ENCODE data around the gene CACNG8. TPM values are rescaled to one million over a fixed set of nuclear protein-coding genes. Genes with fewer than 3 reads are reported as not detected.

CACNG8 gene
- total RNA-seq, 4 donors from 2014 or later = not detected

GRCh38 chr19:54011507-54012211 lies 48.9 kb downstream of the CACNG8 start:
- H3K4me3 ChIP-seq = no peak overlapping the region
- H3K4me1 ChIP-seq = no peaks in the 10 kb centered on the region
- DNase-seq = no peak
- H3K9me3 ChIP-seq = no peaks in the 10 kb centered on the region
- H3K27me3 ChIP-seq = peaks cover 39% of the 10 kb centered on the region
- no peak for TF ChIP-seq POLR2AphosphoS5 (IDR thresholded peaks at IDR 0.05)
- no peak for TF ChIP-seq POLR2A (IDR thresholded peaks at IDR 0.05)
- TF ChIP-seq EP300 (IDR thresholded peaks at IDR 0.05; ENCODE audit: low read depth) = no peak
- TF ChIP-seq CTCF (IDR thresholded peaks at IDR 0.05) = no peak
- in situ Hi-C loops (cut with MboI; ENCODE audit: low pct_ligation_motif_present in 1 of 4, low pct_unique_long_range_greater_than_20kb in 1 of 4, low sequenced_read_pairs in 3 of 4) = no loop called here
- H3K27ac ChIP-seq = no peak overlapping the region
- 49 to 52% methylated on average over 12 to 36 of the region's 36 CpGs for WGBS, 2 donors (ENCODE audit: low coverage in 1 of 2)
- no peaks in the 10 kb centered on the region for H3K36me3 ChIP-seq
- intact Hi-C loops (cut with DNase I; ENCODE audit: low total_unique reads) = loop anchor here (5.0 kb wide), 1 partner anchor 1506 kb away; no protein-coding TSS in a partner anchor

- no peaks in the 10 kb centered on the region for H3K9me3 ChIP-seq
- no peak overlapping the region for H3K4me3 ChIP-seq
- DNase-seq = no peak
- no peak for TF ChIP-seq CTCF (IDR thresholded peaks at IDR 0.05)
- no peak for TF ChIP-seq POLR2A (IDR thresholded peaks at IDR 0.05)
- TF ChIP-seq POLR2AphosphoS5 (IDR thresholded peaks at IDR 0.05) = no peak
- TF ChIP-seq EP300 (IDR thresholded peaks at IDR 0.05; ENCODE audit: low read depth) = no peak
- peaks cover 42% of the 10 kb centered on the region for H3K27me3 ChIP-seq
- WGBS, 2 donors (ENCODE audit: low coverage in 1 of 2) = 17 to 75% methylated on average over 1 to 8 of the region's 8 CpGs
- H3K4me1 ChIP-seq = no peaks in the 10 kb centered on the region
- no peaks in the 10 kb centered on the region for H3K36me3 ChIP-seq
- in situ Hi-C loops (cut with MboI; ENCODE audit: low pct_ligation_motif_present in 1 of 4, low pct_unique_long_range_greater_than_20kb in 1 of 4, low sequenced_read_pairs in 3 of 4) = no loop called here
- intact Hi-C loops (cut with DNase I; ENCODE audit: low total_unique reads) = loop anchor here (5.0 kb wide), 1 partner anchor 1503 kb away; no protein-coding TSS in a partner anchor
- no peak overlapping the region for H3K27ac ChIP-seq
These were observed 51.1 kb downstream of the CACNG8 start for GRCh38 chr19:54013866-54014265.

GRCh38 chr19:54014920-54015560 lies 52.3 kb downstream of the CACNG8 start:
- TF ChIP-seq CTCF (IDR thresholded peaks at IDR 0.05) (no peak), POLR2AphosphoS5 (IDR thresholded peaks at IDR 0.05) (no peak), EP300 (IDR thresholded peaks at IDR 0.05; ENCODE audit: low read depth) (no peak), POLR2A (IDR thresholded peaks at IDR 0.05) (no peak)
- no peak overlapping the region for H3K4me3 ChIP-seq
- H3K27me3 ChIP-seq = peaks cover 36% of the 10 kb centered on the region
- no peak overlapping the region for H3K27ac ChIP-seq
- 38 to 56% methylated on average over 3 to 19 of the region's 19 CpGs for WGBS, 2 donors (ENCODE audit: low coverage in 1 of 2)
- no peaks in the 10 kb centered on the region for H3K9me3 ChIP-seq
- H3K36me3 ChIP-seq = no peaks in the 10 kb centered on the region
- no peaks in the 10 kb centered on the region for H3K4me1 ChIP-seq
- DNase-seq = no peak
- intact Hi-C loops (cut with DNase I; ENCODE audit: low total_unique reads) = loop anchor here (5.0 kb wide), 1 partner anchor 1502 kb away; no protein-coding TSS in a partner anchor
- in situ Hi-C loops (cut with MboI; ENCODE audit: low pct_ligation_motif_present in 1 of 4, low pct_unique_long_range_greater_than_20kb in 1 of 4, low sequenced_read_pairs in 3 of 4) = no loop called here

GRCh38 chr19:54017261-54017660 lies 54.5 kb downstream of the CACNG8 start:
- no peak for DNase-seq
- H3K27ac ChIP-seq = no peak overlapping the region
- H3K9me3 ChIP-seq = no peaks in the 10 kb centered on the region
- no peaks in the 10 kb centered on the region for H3K4me1 ChIP-seq
- no peak for TF ChIP-seq POLR2A (IDR thresholded peaks at IDR 0.05)
- no peak for TF ChIP-seq CTCF (IDR thresholded peaks at IDR 0.05)
- no peak for TF ChIP-seq POLR2AphosphoS5 (IDR thresholded peaks at IDR 0.05)
- no peak for TF ChIP-seq EP300 (IDR thresholded peaks at IDR 0.05; ENCODE audit: low read depth)
- no peak overlapping the region for H3K4me3 ChIP-seq
- intact Hi-C loops (cut with DNase I; ENCODE audit: low total_unique reads) = no loop called here
- H3K27me3 ChIP-seq = peaks cover 31% of the 10 kb centered on the region
- 78 to 83% methylated on average over 2 to 4 of the region's 4 CpGs for whole genome bisulfite sequencing, 2 donors (ENCODE audit: low coverage in 1 of 2)
- H3K36me3 ChIP-seq = no peaks in the 10 kb centered on the region
- in situ Hi-C loops (cut with MboI; ENCODE audit: low pct_ligation_motif_present in 1 of 4, low pct_unique_long_range_greater_than_20kb in 1 of 4, low sequenced_read_pairs in 3 of 4) = no loop called here
